CD4-positive, alpha-beta T cell treated with Interleukin-6 for 4 hours (primary cell): Measurements from ENCODE around the gene NSD1.

Source experiments
- DNase-seq: peaks from one replicate; pipeline ENCODE4 v3.0.0-alpha.2; 2020; ENCODE audit warnings: mixed read lengths

NSD1 gene

GRCh38 chr5:177179431-177179830, 45.9 kb downstream of the NSD1 start:
- no peak for DNase-seq

DNA sequence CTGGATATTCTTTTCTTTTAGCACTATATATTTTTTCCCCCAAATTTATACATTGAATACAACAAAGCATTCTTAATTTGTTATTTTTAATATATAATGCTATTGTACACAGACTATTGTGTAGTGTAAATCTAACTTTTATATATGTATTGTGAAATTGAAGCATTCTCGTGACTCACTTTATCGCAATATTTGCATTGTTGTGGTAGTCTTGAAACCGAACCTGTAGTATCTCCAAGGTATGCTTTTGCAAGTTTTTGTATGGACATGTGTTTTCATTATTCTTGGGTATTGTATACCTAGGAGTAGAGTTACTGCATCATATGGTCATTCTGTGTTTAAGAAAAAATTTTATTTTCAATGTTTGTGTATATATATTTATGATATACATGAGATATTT, 49.6 kb downstream of the NSD1 start:
- DNase-seq = no peak

DNA sequence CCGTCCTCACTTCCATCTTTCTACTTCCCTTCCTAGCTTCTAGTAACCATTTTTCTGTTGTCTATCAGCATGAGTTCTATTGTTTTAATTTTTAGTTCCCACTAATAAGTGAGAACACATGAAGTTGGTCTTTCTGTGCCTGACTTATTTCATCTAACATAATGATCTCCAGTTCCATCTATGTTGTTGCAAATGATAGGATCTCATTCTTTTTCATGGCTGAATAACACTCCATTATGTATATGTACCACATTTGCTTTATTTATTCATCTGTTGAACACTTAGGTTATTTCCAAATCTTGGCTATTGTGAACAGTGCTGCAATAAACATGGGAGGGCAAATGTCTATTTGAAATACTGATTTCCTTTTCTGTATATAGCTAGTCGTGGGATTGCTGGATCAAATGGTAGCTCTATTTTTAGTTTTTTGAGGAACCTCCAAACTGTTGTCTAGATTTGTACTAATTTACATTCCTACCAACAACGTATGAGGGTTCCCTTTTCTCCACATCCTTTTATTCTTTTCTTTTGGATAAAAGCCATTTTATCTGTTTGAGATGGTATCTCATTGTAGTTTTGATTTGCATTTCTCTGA, 50.3 kb downstream of the NSD1 start:
- DNase-seq = no peak

- DNase-seq = no peak
Measured at GRCh38 chr5:177185993-177186392, 52.4 kb downstream of the NSD1 start.

- DNase-seq = no peak
Measured at GRCh38 chr5:177186645-177187044, 53.1 kb downstream of the NSD1 start.

- DNase-seq = no peak
Measured at GRCh38 chr5:177188775-177189174, 55.2 kb downstream of the NSD1 start.

DNA sequence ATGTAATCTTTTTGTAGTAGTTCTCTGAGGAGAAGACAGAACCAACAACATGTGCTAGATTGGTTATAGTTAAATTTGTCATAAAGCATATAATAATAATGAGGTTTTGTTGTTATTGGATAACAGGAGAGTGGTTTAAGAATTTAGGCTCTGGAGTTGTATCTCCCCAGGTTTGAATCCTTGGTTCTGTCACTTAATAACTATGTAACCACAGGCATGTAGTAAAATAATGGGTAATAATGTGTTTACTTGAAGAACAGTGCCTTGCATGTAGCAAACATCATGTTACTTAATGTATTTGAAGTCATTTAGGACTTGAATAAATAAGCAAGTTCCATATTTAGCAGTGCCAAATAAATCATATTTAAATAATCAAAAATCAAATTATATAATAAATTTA, 55.8 kb downstream of the NSD1 start:
- no peak for DNase-seq

DNA sequence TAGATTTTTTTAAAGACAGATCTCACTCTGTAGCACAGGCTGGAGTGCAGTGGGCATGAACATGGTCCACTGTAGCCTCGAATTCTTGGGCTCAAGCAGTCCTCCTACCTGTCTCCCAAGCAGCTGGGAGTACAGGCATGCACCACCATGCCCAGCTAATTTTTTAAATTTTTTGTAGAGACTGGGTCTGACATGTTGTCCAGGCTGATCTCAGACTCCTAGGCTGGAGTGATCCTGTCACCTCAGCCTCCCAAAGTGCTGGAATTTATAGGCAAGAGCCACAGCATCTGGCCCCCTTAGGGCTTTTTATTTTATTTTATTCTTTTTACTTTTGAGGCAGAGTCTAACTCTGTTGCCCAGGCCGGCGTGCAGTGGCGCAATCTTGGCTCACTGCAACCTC, 56.4 kb downstream of the NSD1 start:
- DNase-seq = no peak

DNA sequence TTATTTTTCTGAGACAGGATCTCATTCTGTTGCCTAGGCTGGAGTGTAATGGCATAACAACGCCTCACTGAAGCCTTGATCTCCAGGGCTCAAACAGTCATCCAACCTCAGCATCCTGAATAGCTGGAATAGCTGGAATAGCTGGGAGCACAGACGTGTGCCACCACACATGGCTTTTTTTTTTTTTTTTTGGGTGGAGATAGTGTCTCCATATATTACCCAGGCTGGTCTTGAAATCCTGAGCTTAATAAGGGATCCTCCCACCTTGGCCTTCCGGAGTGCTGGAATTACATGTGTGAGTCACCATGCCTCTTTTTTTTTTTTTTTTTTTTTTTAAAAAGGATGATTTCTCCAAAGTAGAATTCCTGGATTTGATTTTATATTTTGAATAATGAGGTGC, 60.7 kb downstream of the NSD1 start:
- DNase-seq = no peak

DNA sequence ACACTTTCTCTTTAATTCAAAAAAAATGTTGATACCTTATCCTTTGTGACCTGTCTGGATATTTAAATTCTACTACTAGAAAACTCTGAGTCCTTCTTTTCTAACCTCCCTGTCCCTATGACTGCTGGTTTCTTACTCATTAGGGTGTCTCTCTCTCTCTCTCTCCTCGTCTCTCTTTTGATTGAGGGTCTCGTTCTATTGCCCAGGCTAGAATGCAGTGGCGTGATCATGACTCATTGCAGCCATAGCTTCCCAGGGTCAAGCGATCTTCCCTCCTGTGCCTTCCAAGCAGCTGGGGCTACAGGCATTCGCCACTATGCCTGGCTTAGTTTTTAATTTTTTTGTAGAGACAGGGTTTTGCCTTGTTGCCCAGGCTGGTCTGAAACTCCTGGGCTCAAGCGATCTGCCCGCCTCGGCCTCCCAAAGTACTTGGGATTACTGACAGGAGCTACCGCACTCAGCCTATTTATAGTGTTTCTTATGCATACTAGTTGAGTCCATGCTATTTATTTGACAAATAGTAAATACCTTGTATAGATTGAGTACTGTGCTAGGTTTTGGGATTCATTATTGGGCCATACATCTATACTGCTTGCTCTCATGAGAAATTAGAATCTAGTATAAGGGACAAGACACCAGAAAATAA, 61.9 kb downstream of the NSD1 start:
- no peak for DNase-seq

- no peak for DNase-seq
Measured at GRCh38 chr5:177198738-177199137, 65.2 kb downstream of the NSD1 start.

GRCh38 chr5:177204281-177204680, 70.7 kb downstream of the NSD1 start:
- DNase-seq = no peak

DNA sequence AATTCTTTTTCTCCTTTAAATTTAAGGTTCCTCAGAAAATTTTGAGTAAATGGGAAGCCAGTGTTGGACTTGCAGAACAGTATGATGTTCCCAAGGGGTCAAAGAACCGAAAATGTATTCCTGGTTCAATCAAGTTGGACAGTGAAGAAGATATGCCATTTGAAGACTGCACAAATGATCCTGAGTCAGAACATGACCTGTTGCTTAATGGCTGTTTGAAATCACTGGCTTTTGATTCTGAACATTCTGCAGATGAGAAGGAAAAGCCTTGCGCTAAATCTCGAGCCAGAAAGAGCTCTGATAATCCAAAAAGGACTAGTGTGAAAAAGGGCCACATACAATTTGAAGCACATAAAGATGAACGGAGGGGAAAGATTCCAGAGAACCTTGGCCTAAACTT, 76.0 kb downstream of the NSD1 start:
- no peak for DNase-seq

DNA sequence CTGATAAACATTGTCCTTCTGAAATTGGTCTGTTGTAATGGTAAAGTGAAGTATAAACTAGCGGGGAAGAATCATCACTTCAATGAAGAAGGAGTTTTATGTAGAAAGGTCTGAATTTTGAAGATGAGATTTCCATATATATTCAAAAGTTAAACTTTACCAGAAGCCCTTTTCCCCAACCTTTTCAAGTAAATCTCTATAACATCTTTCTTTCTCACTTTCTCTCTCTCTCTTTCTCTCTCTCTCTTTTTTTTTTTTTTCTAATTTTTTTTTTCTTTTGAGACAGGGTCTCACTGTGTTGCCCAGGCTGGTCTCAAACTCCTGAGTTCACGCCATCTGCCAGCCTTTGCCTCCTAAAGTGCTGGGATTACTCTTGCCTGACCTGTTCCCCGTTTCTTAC, 78.7 kb downstream of the NSD1 start:
- DNase-seq = no peak

- DNase-seq = no peak
Measured at GRCh38 chr5:177220576-177220975, 87.0 kb downstream of the NSD1 start.

DNA sequence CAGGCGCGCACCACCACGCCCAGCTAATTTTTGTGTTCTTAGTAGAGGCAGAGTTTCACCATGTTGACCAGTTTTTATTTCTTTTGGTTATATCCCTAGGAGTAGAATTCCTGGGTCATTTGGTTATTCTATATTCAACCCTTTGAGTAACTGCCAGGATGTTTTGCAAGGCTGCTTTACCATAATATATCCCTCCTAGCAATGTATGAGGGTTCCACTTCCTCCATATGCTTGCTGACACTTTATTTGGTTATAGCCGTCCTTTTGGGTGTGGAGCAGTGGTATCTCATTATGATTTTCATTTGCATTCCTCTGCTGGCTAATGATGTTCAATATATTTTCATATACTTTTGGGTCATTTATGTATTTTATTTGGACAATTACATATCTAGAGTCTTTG, 88.7 kb downstream of the NSD1 start:
- DNase-seq = no peak

GRCh38 chr5:177225798-177226197, 92.2 kb downstream of the NSD1 start:
- DNase-seq = no peak

GRCh38 chr5:177226860-177227259, 93.3 kb downstream of the NSD1 start:
- no peak for DNase-seq

- DNase-seq = no peak
Measured at GRCh38 chr5:177228751-177229150, 95.2 kb downstream of the NSD1 start.

GRCh38 chr5:177230660-177231059, 97.1 kb downstream of the NSD1 start:
- DNase-seq = no peak

DNA sequence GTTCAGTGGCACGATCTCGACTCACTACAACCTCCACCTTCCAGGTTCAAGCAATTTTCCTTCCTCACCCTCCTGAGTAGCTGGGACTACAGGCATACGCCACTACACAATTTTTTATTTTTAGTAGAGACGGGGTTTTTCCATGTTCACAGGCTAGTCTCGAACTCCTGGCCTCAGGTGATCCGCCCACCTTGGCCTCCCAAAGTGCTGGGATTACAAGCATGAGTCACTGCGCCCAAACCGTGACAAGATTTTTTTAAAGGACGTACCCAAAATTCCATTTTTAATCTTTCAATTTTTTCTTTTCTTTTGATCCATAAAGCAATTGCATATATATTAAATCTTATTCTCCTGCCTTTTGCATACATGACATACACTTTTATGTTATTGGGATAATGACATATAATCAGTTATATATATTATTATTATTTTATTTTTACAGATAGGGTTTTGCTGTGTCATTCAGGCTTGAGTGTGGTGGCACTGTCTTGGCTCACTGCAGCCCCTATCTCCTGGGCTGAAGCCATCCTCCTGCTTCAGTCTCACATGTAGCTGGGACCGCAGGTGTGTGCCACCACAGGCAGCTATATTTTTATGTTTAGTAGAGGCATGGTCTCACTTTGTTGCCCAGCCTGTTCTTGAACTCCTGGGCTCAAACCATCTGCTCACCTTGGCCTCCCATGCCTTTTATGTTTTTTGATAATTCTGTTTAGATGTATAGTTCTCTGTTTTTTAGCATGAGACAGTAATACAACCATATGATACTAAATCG, 98.1 kb downstream of the NSD1 start:
- DNase-seq = no peak

DNA sequence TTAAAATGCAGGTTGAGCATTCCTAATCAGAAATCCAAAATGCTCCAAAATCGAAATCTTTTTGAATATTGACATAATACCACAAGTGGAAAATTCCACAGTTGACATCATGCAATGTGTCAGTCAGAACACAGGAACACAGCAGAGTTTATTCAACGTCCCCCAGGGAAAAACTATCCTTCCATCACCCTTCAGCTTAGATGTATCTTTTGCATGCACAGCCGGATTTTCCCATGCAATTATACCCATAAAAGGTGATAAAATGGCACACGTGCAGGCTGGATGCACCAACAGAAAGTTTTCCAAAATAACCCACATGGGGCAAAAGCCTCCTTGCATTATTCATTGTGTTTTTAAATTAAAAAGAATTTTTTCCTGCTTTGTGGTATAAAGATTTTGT, 98.8 kb downstream of the NSD1 start:
- DNase-seq = no peak

DNA sequence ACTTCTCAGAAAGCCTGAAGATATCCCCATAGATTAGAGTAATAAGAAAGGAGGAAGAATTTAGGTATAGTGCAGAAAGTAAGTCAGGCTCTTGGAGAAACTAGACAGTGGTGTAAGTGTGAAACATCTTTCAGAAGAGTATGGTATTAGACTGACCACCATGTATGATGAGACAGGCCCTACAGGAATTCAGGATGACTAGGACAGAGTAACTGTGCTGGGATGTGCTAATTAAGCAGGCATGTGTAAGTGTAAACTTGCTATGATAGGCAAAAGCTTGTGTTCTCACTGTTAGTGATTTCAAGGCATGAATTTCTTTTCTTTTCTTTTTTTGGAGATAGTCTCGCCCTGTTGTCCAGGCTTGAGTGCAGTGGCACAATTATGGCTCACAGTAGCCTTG, 99.2 kb downstream of the NSD1 start:
- DNase-seq = no peak

DNA sequence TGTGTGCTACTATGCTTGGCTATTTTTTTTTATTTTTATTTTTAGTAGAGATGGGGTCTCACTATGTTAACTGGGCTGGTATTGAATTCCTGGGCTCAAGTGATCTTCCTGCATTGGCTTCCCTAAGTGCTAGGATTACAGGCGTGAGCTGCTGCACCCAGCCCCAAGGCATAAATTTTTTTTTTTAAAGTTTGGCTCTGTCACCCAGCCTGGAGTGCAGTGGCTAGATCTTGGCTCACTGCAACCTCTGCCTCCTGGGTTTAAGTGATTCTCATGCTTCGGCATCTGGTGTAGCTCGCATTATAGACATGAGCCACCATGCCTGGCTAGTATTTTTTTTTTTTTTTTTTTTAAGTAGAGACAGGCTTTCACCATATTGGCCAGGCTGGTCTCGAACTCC, 99.6 kb downstream of the NSD1 start:
- no peak for DNase-seq

GRCh38 chr5:177233802-177234201, 100.2 kb downstream of the NSD1 start:
- no peak for DNase-seq
